Neuronal stem cell (in vitro differentiated cells): ENCODE results near the gene ABLIM2.
A peak's percentile ranks its signal among the peaks of the same experiment; 100 is the strongest.

Experiments used
- DNase-seq: peaks from one replicate; pipeline ENCODE4 v3.0.0-alpha.2; 2013; ENCODE audit warnings: low spot score
- H2AFZ ChIP-seq: one replicate; pipeline ENCODE4 v1.6.1; 2013; ENCODE audit warnings: mild to moderate bottlenecking, low read length, inconsistent platforms
- H2AK5ac ChIP-seq: 2 replicates; pipeline ENCODE4 v1.6.1; 2013; ENCODE audit warnings: low read depth, mild to moderate bottlenecking, inconsistent platforms, low read length, moderate library complexity, mixed read lengths
- H2BK120ac ChIP-seq: 2 replicates; pipeline ENCODE4 v1.6.1; 2013; ENCODE audit warnings: low read depth, mild to moderate bottlenecking, inconsistent platforms, low read length, moderate library complexity, mixed read lengths
- H2BK12ac ChIP-seq: one replicate; pipeline ENCODE4 v1.6.1; 2013; ENCODE audit warnings: low read length, inconsistent platforms
- H2BK15ac ChIP-seq: 2 replicates; pipeline ENCODE4 v1.6.1; 2013; ENCODE audit warnings: mild to moderate bottlenecking, low read length, inconsistent platforms, mixed read lengths
- H2BK5ac ChIP-seq: one replicate; pipeline ENCODE4 v1.6.1; 2013; ENCODE audit warnings: inconsistent platforms, mild to moderate bottlenecking, low read length, moderate library complexity
- H3K14ac ChIP-seq: one replicate; pipeline ENCODE4 v1.6.1; 2013; ENCODE audit warnings: low read length, inconsistent platforms
- H3K18ac ChIP-seq: 2 replicates; pipeline ENCODE4 v1.6.1; 2013; ENCODE audit warnings: low read length, inconsistent platforms
- H3K23ac ChIP-seq: 2 replicates; pipeline ENCODE4 v1.6.1; 2013; ENCODE audit warnings: low read depth, mild to moderate bottlenecking, mixed read lengths, low read length, inconsistent platforms; ENCODE audit not compliant: poor library complexity
- H3K27ac ChIP-seq: replicated peaks from 3 replicates; pipeline ENCODE4 v1.5.1; 2013; ENCODE audit warnings: low read length, inconsistent platforms
- H3K27me3 ChIP-seq, 3 experiments: 2 replicates each; pipeline ENCODE4 v1.6.1; 2013; ENCODE audit warnings: low read length in 3 of 3, mild to moderate bottlenecking in 2 of 3, inconsistent platforms in 1 of 3, low read depth in 1 of 3, mixed read lengths in 1 of 3, moderate library complexity in 1 of 3; ENCODE audit not compliant: control insufficient read depth in 3 of 3, insufficient read depth in 3 of 3
- H3K36me3 ChIP-seq, 2 donors: replicated peaks in 1 of 2; 2 replicates each; pipeline ENCODE4 v1.6.1; 2013; ENCODE audit warnings: low read length in 2 of 2; ENCODE audit not compliant: control insufficient read depth in 2 of 2, insufficient read depth in 2 of 2
- H3K4ac ChIP-seq: 2 replicates; pipeline ENCODE4 v1.6.1; 2013; ENCODE audit warnings: inconsistent platforms, mild to moderate bottlenecking, low read length, moderate library complexity
- H3K4me1 ChIP-seq, 2 donors: 1 replicate in 1 of 2; 2 replicates in 1 of 2; pipeline ENCODE4 v1.6.1; 2013; ENCODE audit warnings: low read length in 2 of 2, low read depth in 1 of 2; ENCODE audit not compliant: control insufficient read depth in 2 of 2, insufficient read depth in 1 of 2
- H3K4me2 ChIP-seq: one replicate; pipeline ENCODE4 v1.6.1; 2013; ENCODE audit warnings: mild to moderate bottlenecking, low read length, inconsistent platforms; ENCODE audit not compliant: insufficient read depth, poor library complexity, severe bottlenecking
- H3K4me3 ChIP-seq, 2 donors: 2 replicates each; pipeline ENCODE4 v1.5.1; 2013; ENCODE audit warnings: low read length in 2 of 2, mild to moderate bottlenecking in 2 of 2, inconsistent platforms in 1 of 2, moderate library complexity in 1 of 2
- H3K79me1 ChIP-seq: one replicate; pipeline ENCODE4 v1.6.1; 2013; ENCODE audit warnings: low read depth, mild to moderate bottlenecking, inconsistent platforms, low read length, moderate library complexity
- H3K9ac ChIP-seq: one replicate; pipeline ENCODE4 v1.6.1; 2013; ENCODE audit warnings: mild to moderate bottlenecking, low read depth, low read length, inconsistent platforms; ENCODE audit not compliant: poor library complexity
- H3K9me3 ChIP-seq, 2 donors: replicated peaks in 1 of 2; 2 replicates each; pipeline versions ENCODE3 to v1.6.1; 2013; ENCODE audit warnings: low read length in 2 of 2, mild to moderate bottlenecking in 2 of 2, inconsistent platforms in 1 of 2, low read depth in 1 of 2, mixed read lengths in 1 of 2, moderate library complexity in 1 of 2; ENCODE audit not compliant: control insufficient read depth in 2 of 2, insufficient read depth in 1 of 2
- H4K8ac ChIP-seq: one replicate; pipeline ENCODE4 v1.6.1; 2013; ENCODE audit warnings: low read depth, mild to moderate bottlenecking, inconsistent platforms, low read length, moderate library complexity
- H4K91ac ChIP-seq: one replicate; pipeline ENCODE4 v1.6.1; 2013; ENCODE audit warnings: low read length, low read depth, mild to moderate bottlenecking, inconsistent platforms; ENCODE audit not compliant: poor library complexity
- WGBS, 2 donors: extraction: QIAGEN DNeasy Blood & Tissue Kit; methylation state at CpG; one replicate each; pipeline ENCODE4 v1.1.7; 2013; ENCODE audit warnings: missing lambda C conversion rate in 2 of 2, mixed read lengths in 1 of 2; ENCODE audit not compliant: insufficient read length in 2 of 2, insufficient replicate concordance in 1 of 2; ENCODE audit errors: extremely low coverage in 2 of 2; 5-methylcytosine and 5-hydroxymethylcytosine counted together

The ABLIM2 gene

GRCh38 chr4:7962609-7963508, 195.8 kb downstream of the ABLIM2 start:
- Histone ChIP-seq H3K36me3 (no peaks in the 10 kb centered on the region), H3K4ac (no peak overlapping the region), H3K9me3 (no peaks in the 10 kb centered on the region), H4K8ac (no peak overlapping the region), H2BK12ac (no peak overlapping the region), H4K91ac (no peak overlapping the region), H3K18ac (peak overlapping the region; percentile 3), H3K4me3 (no peak overlapping the region), H3K9ac (peak overlapping the region; percentile 50), H3K27ac (no peak overlapping the region), H3K14ac (no peak overlapping the region), H2BK15ac (no peak overlapping the region), H3K27me3 (peaks cover 0 to 8% (median 0%) of the 10 kb centered on the region in 3 experiments), H3K79me1 (no peaks in the 10 kb centered on the region), H3K4me2 (no peak overlapping the region), H3K23ac (no peak overlapping the region), H2AFZ (peak overlapping the region; percentile 15), H2BK120ac (no peak overlapping the region), H2AK5ac (no peak overlapping the region), H2BK5ac (no peak overlapping the region), H3K4me1 (peaks cover 8 to 9% of the 10 kb centered on the region in 2 donors)
- WGBS, 2 donors, result no CpG with 5 or more reads among the region's 17 CpGs
- no peak for DNase-seq

DNA sequence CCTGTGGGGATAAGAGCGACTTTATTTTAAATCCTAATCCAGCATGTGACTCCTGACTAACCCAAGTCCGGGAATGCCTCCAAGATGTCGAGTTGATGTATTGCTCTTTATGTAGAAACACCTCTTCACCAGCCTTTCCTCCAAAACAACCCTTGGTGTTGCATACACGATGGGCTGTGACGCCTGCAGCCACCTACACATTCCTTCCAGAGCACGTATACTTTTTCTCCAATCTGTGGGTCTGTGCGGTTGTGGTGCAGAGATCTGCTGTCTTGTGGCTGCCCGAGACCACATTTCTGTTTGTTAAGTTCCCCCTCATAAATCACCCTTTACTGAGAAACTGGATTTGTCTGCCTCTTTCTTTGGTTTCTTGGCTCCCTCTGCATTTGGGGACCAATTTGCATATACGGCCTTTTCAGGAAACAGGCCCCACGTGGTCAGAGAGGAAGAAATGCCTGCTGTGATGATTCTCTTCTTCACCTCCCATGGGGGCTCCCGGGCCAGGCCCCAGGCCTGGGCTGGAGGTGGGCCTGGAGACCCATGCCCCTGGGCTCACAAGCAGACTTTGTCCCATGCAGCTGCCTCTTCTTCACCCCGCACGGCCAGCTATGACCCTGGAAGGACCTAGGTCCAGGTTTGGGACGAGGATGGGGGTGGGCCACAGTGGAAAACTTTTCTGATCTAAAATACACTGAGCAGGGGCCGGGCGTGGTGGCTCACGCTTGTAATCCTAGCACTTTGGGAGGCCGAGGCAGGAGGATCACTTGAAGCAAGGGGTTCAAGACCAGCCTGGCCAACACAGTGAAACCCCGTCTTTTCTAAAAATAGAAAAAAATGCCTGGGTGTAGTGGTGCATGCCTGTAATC, 197.6 kb downstream of the ABLIM2 start:
- Histone ChIP-seq H3K9ac (no peak overlapping the region), H4K91ac (no peak overlapping the region), H3K14ac (no peak overlapping the region), H4K8ac (no peak overlapping the region), H3K4me2 (no peak overlapping the region), H2BK12ac (no peak overlapping the region), H3K23ac (no peak overlapping the region), H3K79me1 (no peaks in the 10 kb centered on the region), H3K4ac (no peak overlapping the region), H3K4me3 (no peak overlapping the region), H3K4me1 (peaks cover 6% of the 10 kb centered on the region in 2 donors), H3K27me3 (peaks cover 0 to 8% (median 0%) of the 10 kb centered on the region in 3 experiments), H2AFZ (peak overlapping the region; percentile 78), H3K36me3 (no peaks in the 10 kb centered on the region), H3K27ac (no peak overlapping the region), H2BK15ac (no peak overlapping the region), H3K18ac (peak overlapping the region; percentile 40), H2AK5ac (no peak overlapping the region), H2BK120ac (no peak overlapping the region), H3K9me3 (no peaks in the 10 kb centered on the region), H2BK5ac (no peak overlapping the region)
- no peak for DNase-seq
- WGBS, 2 donors, result no CpG with 5 or more reads among the region's 19 CpGs

- Histone ChIP-seq H4K91ac (no peak overlapping the region), H2AK5ac (peak overlapping the region; percentile 65), H3K14ac (no peak overlapping the region), H2AFZ (no peak overlapping the region), H3K27me3 (peaks cover 0 to 7% (median 0%) of the 10 kb centered on the region in 3 experiments), H3K27ac (no peak overlapping the region), H3K4me2 (no peak overlapping the region), H3K9me3 (no peaks in the 10 kb centered on the region), H2BK15ac (peak overlapping the region; percentile 89), H3K4me1 (peaks cover 6% of the 10 kb centered on the region in 2 donors), H2BK120ac (no peak overlapping the region), H3K23ac (no peak overlapping the region), H3K36me3 (no peaks in the 10 kb centered on the region), H3K4ac (no peak overlapping the region), H3K18ac (peak overlapping the region; percentile 48), H2BK12ac (no peak overlapping the region), H3K4me3 (no peak overlapping the region), H3K9ac (no peak overlapping the region), H4K8ac (no peak overlapping the region), H2BK5ac (no peak overlapping the region), H3K79me1 (no peaks in the 10 kb centered on the region)
- DNase-seq, result no peak
- WGBS, 2 donors, result no CpG with 5 or more reads among the region's 11 CpGs
These were observed 198.4 kb downstream of the ABLIM2 start for GRCh38 chr4:7960017-7960789.
